Stimulated activated memory B cell treated with anti-CD40 and anti-IgM and Interleukin-4, amounts not matched to agents 10 μg/mL and 1 μg/mL and 100 μg/mL, for 72 hours (primary cell): ENCODE data around the gene BRF1.
"Not testable (repeated sequence)": the region's sequence is repeated elsewhere in the genome, so short reads cannot be mapped to it uniquely, and the experiment has no call there.

Source experiments
- ATAC-seq: fragments of 150-1000 bp; cut with Tn5 transposase; 2 replicates; pipeline ENCODE4 v1.10.0; 2021
- H3K27ac Mint-ChIP-seq: one replicate; pipeline ENCODE4 v1.8.0; 2022; ENCODE audit warnings: mild to moderate bottlenecking, mixed read lengths
- H3K27me3 Mint-ChIP-seq: one replicate; pipeline ENCODE4 v1.8.0; 2022; ENCODE audit warnings: mixed read lengths
- H3K36me3 Mint-ChIP-seq: one replicate; pipeline ENCODE4 v1.8.0; 2022; ENCODE audit warnings: mixed read lengths
- H3K4me1 Mint-ChIP-seq: one replicate; pipeline ENCODE4 v1.8.0; 2022; ENCODE audit warnings: mixed read lengths
- H3K4me3 Mint-ChIP-seq: one replicate; pipeline ENCODE4 v1.8.0; 2022; ENCODE audit warnings: mild to moderate bottlenecking, moderate library complexity, mixed read lengths
- H3K9me3 Mint-ChIP-seq: one replicate; pipeline ENCODE4 v1.8.0; 2022; ENCODE audit warnings: mixed read lengths

BRF1 gene

GRCh38 chr14:105290621-105291346, 10.0 kb downstream of the BRF1 start:
- no peak overlapping the region for H3K4me3 Mint-ChIP-seq
- H3K9me3 Mint-ChIP-seq, result no peaks in the 10 kb centered on the region
- peak; percentile 50 for ATAC-seq
- H3K36me3 Mint-ChIP-seq, result no peaks in the 10 kb centered on the region
- H3K27me3 Mint-ChIP-seq, result no peaks in the 10 kb centered on the region
- peaks cover 44% of the 10 kb centered on the region for H3K4me1 Mint-ChIP-seq
- peak overlapping the region; percentile 36 for H3K27ac Mint-ChIP-seq

- peaks cover 13% of the 10 kb centered on the region for H3K36me3 Mint-ChIP-seq
- H3K4me3 Mint-ChIP-seq, ATAC-seq, H3K9me3 Mint-ChIP-seq, H3K27ac Mint-ChIP-seq, H3K27me3 Mint-ChIP-seq: not testable (repeated sequence)
- peaks cover 41% of the 10 kb centered on the region for H3K4me1 Mint-ChIP-seq
These were observed 11.9 kb downstream of the BRF1 start for GRCh38 chr14:105288936-105289335.

GRCh38 chr14:105287249-105288102, 13.3 kb downstream of the BRF1 start:
- Mint-ChIP-seq H3K27ac (no peak overlapping the region), H3K9me3 (no peaks in the 10 kb centered on the region), H3K4me1 (peaks cover 37% of the 10 kb centered on the region), H3K4me3 (no peak overlapping the region), H3K27me3 (no peaks in the 10 kb centered on the region), H3K36me3 (peaks cover 18% of the 10 kb centered on the region)
- no peak for ATAC-seq

- H3K27ac Mint-ChIP-seq, result no peak overlapping the region
- no peak overlapping the region for H3K4me3 Mint-ChIP-seq
- H3K36me3 Mint-ChIP-seq, result peaks cover 18% of the 10 kb centered on the region
- peaks cover 42% of the 10 kb centered on the region for H3K4me1 Mint-ChIP-seq
- no peaks in the 10 kb centered on the region for H3K27me3 Mint-ChIP-seq
- H3K9me3 Mint-ChIP-seq, result no peaks in the 10 kb centered on the region
- ATAC-seq, result no peak
These were observed 14.0 kb downstream of the BRF1 start for GRCh38 chr14:105286759-105287144.

GRCh38 chr14:105285174-105285573, 15.6 kb downstream of the BRF1 start:
- peaks cover 30% of the 10 kb centered on the region for H3K4me1 Mint-ChIP-seq
- no peak for ATAC-seq
- no peak overlapping the region for H3K27ac Mint-ChIP-seq
- H3K9me3 Mint-ChIP-seq, result no peaks in the 10 kb centered on the region
- H3K4me3 Mint-ChIP-seq, result no peak overlapping the region
- H3K36me3 Mint-ChIP-seq, result peaks cover 18% of the 10 kb centered on the region
- H3K27me3 Mint-ChIP-seq, result no peaks in the 10 kb centered on the region

GRCh38 chr14:105283899-105284298, 16.9 kb downstream of the BRF1 start:
- no peak for ATAC-seq
- Mint-ChIP-seq H3K4me1 (peaks cover 30% of the 10 kb centered on the region), H3K4me3 (no peak overlapping the region), H3K27me3 (no peaks in the 10 kb centered on the region), H3K9me3 (no peaks in the 10 kb centered on the region), H3K27ac (no peak overlapping the region), H3K36me3 (peaks cover 18% of the 10 kb centered on the region)

- Mint-ChIP-seq H3K4me1 (peaks cover 30% of the 10 kb centered on the region), H3K9me3 (no peaks in the 10 kb centered on the region), H3K4me3 (no peak overlapping the region), H3K27me3 (no peaks in the 10 kb centered on the region), H3K27ac (no peak overlapping the region), H3K36me3 (peaks cover 18% of the 10 kb centered on the region)
- no peak for ATAC-seq
These were observed 17.8 kb downstream of the BRF1 start for GRCh38 chr14:105283028-105283427.

GRCh38 chr14:105282098-105282725, 18.6 kb downstream of the BRF1 start:
- Mint-ChIP-seq H3K4me1 (peaks cover 30% of the 10 kb centered on the region), H3K4me3 (no peak overlapping the region), H3K27ac (no peak overlapping the region), H3K36me3 (peaks cover 18% of the 10 kb centered on the region), H3K9me3 (no peaks in the 10 kb centered on the region), H3K27me3 (no peaks in the 10 kb centered on the region)
- ATAC-seq, result no peak

- ATAC-seq, result no peak
- H3K36me3 Mint-ChIP-seq, result peaks cover 18% of the 10 kb centered on the region
- peaks cover 25% of the 10 kb centered on the region for H3K4me1 Mint-ChIP-seq
- no peak overlapping the region for H3K4me3 Mint-ChIP-seq
- H3K9me3 Mint-ChIP-seq, result no peaks in the 10 kb centered on the region
- no peaks in the 10 kb centered on the region for H3K27me3 Mint-ChIP-seq
- H3K27ac Mint-ChIP-seq, result no peak overlapping the region
These were observed 19.3 kb downstream of the BRF1 start for GRCh38 chr14:105281371-105282097.

GRCh38 chr14:105280525-105280924, 20.3 kb downstream of the BRF1 start:
- H3K27me3 Mint-ChIP-seq, result no peaks in the 10 kb centered on the region

GRCh38 chr14:105279642-105280361, 21.0 kb downstream of the BRF1 start:
- peaks cover 10% of the 10 kb centered on the region for H3K36me3 Mint-ChIP-seq
- no peak for ATAC-seq
- H3K27ac Mint-ChIP-seq, result no peak overlapping the region
- no peak overlapping the region for H3K4me3 Mint-ChIP-seq
- H3K27me3 Mint-ChIP-seq, result no peaks in the 10 kb centered on the region
- peaks cover 23% of the 10 kb centered on the region for H3K4me1 Mint-ChIP-seq
- H3K9me3 Mint-ChIP-seq, result no peaks in the 10 kb centered on the region

More at GRCh38 chr14:105280525-105280924, 20.3 kb downstream of the BRF1 start:
- Mint-ChIP-seq H3K9me3 (no peaks in the 10 kb centered on the region), H3K4me3 (no peak overlapping the region), H3K36me3 (peaks cover 18% of the 10 kb centered on the region), H3K4me1 (peaks cover 24% of the 10 kb centered on the region), H3K27ac (no peak overlapping the region)
- ATAC-seq, result no peak

GRCh38 chr14:105277448-105277847, 23.4 kb downstream of the BRF1 start:
- H3K4me1 Mint-ChIP-seq, result peaks cover 15% of the 10 kb centered on the region
- not testable (repeated sequence) for H3K27me3 Mint-ChIP-seq, ATAC-seq, H3K36me3 Mint-ChIP-seq, H3K9me3 Mint-ChIP-seq, H3K27ac Mint-ChIP-seq, H3K4me3 Mint-ChIP-seq

GRCh38 chr14:105275267-105275946, 25.4 kb downstream of the BRF1 start:
- peak overlapping the region; percentile 54 for H3K27ac Mint-ChIP-seq
- no peaks in the 10 kb centered on the region for H3K27me3 Mint-ChIP-seq
- peaks cover 16% of the 10 kb centered on the region for H3K4me1 Mint-ChIP-seq
- H3K36me3 Mint-ChIP-seq, result peaks cover 9% of the 10 kb centered on the region
- no peak for ATAC-seq
- H3K9me3 Mint-ChIP-seq, result no peaks in the 10 kb centered on the region
- H3K4me3 Mint-ChIP-seq, result no peak overlapping the region

- H3K36me3 Mint-ChIP-seq, result peaks cover 9% of the 10 kb centered on the region
- peaks cover 18% of the 10 kb centered on the region for H3K4me1 Mint-ChIP-seq
- H3K27me3 Mint-ChIP-seq, result no peaks in the 10 kb centered on the region
- H3K27ac Mint-ChIP-seq, result no peak overlapping the region
- no peak overlapping the region for H3K4me3 Mint-ChIP-seq
- no peaks in the 10 kb centered on the region for H3K9me3 Mint-ChIP-seq
- no peak for ATAC-seq
These were observed 26.2 kb downstream of the BRF1 start for GRCh38 chr14:105274637-105275036.
